Amygdala (tissue), 56 donors: ENCODE results near the gene STARD5.

Source experiments
- DNase-seq, 56 donors: peaks; one replicate each; lab custom pipeline; 2025; lab: John Stamatoyannopoulos, UW

STARD5 gene

DNA sequence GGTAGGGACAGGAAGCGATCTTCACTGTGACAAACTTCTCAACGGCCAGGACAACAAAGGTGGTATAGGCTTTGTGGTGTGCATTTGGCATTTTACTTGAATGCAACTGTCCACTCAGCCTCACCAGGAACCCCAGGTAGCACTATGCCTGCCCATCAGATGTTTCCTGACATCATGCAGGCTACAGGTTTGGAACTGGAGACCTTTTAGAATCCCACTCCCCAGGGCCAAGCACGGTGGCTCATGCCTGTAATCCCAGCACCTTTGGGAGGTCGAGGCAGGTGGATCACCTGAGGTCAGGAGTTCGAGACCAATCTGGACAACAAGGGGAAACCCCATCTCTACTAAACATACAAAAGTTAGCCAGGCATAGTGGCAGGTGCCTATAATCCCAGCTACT lies 9.6 kb downstream of the STARD5 start:
- DNase-seq, result no peak

DNA sequence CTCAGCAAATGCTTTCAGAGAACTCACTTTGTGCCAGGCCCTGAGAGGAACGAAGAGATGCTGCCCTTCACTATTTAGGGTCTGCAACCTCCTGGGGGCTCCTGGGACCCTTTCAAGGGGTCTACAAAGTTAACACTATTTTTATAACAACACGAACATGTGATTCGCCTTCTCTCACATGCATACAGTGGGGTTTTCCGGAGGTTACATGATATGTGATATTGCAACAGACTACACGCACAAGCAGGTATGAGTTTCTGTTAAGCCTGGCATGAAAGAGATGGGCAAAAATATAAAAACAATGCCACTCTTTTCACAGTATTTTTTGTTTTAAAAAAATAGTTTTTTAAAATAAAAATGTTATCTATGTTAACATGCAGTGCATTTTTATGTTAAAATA lies 10.3 kb downstream of the STARD5 start:
- DNase-seq, result no peak

- no peak for DNase-seq
Measured at GRCh38 chr15:81312790-81313543, 11.0 kb downstream of the STARD5 start.

GRCh38 chr15:81311752-81312464 lies 12.0 kb downstream of the STARD5 start:
- no peak for DNase-seq

GRCh38 chr15:81310480-81310879 lies 13.5 kb downstream of the STARD5 start:
- no peak for DNase-seq

GRCh38 chr15:81309647-81310450 lies 14.1 kb downstream of the STARD5 start:
- DNase-seq, result no peak

- no peak for DNase-seq
Measured at GRCh38 chr15:81308260-81308659, 15.7 kb downstream of the STARD5 start.

DNA sequence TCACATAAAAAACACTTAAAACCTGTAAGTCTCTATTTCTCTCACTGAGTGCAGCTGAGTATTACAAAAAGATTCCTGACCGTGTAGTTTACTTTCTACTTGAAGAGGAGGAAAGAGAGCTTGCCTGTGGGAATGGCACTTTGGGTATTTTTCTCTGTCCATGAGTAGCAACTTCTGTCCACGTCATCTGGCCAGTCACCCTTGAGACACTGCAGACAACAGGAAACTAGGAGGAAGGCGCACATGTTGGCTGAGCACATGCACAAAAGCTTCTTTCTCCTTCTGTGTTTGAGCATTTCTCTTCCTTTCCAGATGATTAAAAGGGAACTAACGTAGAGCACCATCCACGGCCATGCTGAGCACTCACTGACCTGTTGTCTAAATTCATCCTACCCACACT lies 19.7 kb downstream of the STARD5 start:
- DNase-seq, result peak in 9 of 56 donors; percentile 9 to 56 (median 31)

GRCh38 chr15:81303244-81304225 lies 20.4 kb downstream of the STARD5 start:
- DNase-seq, result no peak

DNA sequence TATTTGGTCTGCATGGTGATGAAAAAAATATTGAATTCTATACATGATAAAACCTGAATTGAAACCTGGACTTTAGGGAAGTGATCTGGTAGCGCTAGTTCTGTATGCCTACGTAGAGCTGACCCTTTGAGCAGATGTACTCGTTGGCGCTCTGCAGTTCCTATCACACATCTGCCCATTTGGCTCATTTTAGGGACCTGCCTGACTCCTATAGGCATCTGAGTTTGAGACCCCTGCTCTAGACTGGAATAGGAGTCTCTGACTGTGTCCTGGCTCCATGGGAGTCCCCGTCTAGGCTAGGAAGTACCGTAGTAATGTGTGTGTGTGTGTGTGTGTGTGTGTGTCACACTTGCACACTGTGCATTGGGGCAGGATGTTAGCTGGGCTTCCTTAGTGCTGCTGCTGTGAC lies 21.2 kb downstream of the STARD5 start:
- peak in 1 of 56 donors; percentile 32 for DNase-seq

GRCh38 chr15:81301815-81302399 lies 22.0 kb downstream of the STARD5 start:
- DNase-seq, result peak in 7 of 56 donors; percentile 9 to 40 (median 22)

- DNase-seq, result no peak
Measured at GRCh38 chr15:81301385-81301784, 22.6 kb downstream of the STARD5 start.

DNA sequence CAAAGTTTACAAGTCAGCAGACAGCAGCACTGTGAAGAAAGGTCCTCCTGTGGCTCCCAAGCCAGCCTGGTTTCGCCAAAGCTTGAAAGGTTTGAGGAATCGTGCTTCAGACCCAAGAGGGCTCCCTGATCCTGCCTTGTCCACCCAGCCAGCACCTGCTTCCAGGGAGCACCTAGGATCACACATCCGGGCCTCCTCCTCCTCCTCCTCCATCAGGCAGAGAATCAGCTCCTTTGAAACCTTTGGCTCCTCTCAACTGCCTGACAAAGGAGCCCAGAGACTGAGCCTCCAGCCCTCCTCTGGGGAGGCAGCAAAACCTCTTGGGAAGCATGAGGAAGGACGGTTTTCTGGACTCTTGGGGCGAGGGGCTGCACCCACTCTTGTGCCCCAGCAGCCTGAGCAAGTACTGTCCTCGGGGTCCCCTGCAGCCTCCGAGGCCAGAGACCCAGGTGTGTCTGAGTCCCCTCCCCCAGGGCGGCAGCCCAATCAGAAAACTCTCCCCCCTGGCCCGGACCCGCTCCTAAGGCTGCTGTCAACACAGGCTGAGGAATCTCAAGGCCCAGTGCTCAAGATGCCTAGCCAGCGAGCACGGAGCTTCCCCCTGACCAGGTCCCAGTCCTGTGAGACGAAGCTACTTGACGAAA lies 24.2 kb downstream of the STARD5 start:
- no peak for DNase-seq

- no peak for DNase-seq
Measured at GRCh38 chr15:81299156-81299555, 24.8 kb downstream of the STARD5 start.

DNA sequence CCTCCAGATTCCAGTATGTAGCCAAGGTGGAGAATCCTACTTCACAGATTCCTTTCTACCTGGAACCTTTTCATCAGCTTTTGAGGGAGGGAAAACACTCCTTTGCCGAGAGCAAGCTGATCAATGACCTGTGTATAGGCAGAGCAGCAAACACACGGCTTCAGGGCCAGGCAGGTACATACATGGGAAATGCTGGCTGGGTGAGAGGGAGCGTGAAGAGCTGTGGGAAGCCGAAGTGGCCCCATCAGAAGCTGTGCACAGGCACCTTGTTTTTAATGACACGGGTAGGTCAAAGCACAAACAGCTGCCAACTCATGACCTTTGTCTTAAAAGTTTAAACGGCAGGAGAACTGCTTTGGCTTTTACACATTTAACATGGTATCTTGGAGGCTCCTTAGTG lies 25.3 kb downstream of the STARD5 start:
- no peak for DNase-seq

DNA sequence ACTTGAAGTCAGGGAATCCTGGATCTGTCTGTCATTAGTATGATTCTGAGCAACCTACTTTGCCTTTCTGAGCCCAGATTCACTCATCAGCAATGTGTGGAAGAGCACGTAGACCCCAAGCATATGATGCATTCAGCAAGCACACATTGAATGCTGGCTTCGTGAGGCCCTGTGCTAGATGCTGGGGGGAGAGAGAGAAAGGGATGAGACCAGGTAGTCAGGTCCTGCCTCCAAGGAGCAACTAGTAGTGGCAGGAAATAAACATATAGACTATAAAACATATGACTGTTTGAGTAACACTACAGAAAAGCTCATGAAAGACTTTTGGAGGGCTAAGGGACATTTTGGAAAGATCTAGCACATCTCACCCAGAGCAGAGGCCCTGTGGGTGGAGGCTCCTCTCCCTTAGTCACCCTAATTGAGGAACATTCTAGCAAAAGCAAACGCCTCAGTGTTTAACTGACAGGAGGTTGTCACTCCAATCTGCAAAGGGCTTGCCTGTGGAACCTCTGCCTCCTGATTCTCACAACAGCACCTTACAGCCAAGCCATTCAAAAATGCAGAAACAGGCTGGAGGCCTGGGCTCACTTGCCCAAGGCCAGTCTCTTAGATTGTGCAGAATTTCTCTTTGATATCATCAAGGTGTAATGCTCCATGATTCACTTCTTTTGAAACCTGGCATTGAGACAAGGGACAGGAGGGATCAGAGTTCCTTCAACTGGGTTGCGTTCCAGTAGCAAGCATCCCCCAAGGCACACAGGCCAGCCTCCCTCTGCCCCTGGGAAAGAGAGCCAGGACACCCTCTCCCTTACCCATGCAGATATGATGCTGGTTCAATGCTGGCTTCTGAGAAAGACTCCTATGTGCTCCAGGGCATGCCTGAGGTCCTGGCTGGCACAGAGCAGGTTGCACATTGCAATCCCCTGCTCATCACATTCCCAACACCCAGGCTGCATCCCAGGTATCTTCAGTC lies 26.1 kb downstream of the STARD5 start:
- no peak for DNase-seq

DNA sequence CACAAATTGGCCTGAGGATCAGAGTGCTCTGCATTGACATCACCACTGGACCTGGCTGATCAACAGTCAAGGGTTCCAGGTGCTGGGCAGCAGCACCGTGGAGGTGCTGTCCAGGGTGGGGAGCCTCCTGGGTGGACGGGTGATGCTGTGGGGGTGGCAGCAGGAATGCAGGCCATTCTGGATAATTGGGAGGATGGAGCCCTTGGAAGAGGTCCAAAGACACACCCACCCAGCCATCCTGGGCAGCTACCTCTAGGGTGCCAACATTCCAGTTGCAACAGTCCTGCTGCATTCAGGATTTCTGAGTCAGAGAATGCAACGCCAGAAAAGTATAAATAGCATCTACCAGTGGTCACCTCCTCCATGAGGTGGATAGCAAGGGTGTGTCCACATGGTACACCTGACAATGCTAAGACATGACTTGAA lies 26.8 kb downstream of the STARD5 start:
- no peak for DNase-seq

GRCh38 chr15:81296673-81297072 lies 27.3 kb downstream of the STARD5 start:
- peak in 6 of 56 donors; percentile 4 to 49 (median 22) for DNase-seq
